ENCODE measurements around the gene STARD10. TPM values are rescaled to one million over a fixed set of nuclear protein-coding genes. Genes with fewer than 3 reads are reported as not detected.

The STARD10 gene
- total and polyA plus RNA-seq, 2 of the 8 experiments (the other 6 are each of a cell fraction or from before 2014, with no cell fraction given), result 23.7 to 35.7 TPM

- TF ChIP-seq CHD7 (IDR thresholded peaks at IDR 0.05; ENCODE audit: insufficient replicate concordance, low read length), result no peak
- TF ChIP-seq POU5F1 (IDR thresholded peaks at IDR 0.05; ENCODE audit: low read depth, low read length), result no peak
- TF ChIP-seq EGR1 (IDR thresholded peaks at IDR 0.05; ENCODE audit: borderline replicate concordance, low read depth, low read length), result peak; percentile 66
These were observed 11.5 kb downstream of the STARD10 start (continued) for GRCh38 chr11:72782081-72782920.

All from H1 (cell line).